ENCODE measurements around the gene GRAMD1B.

GRCh38 chr11:123640677-123641494 is 210.8 kb downstream of the GRAMD1B start:
- TF ChIP-seq CTCF (IDR thresholded peaks at IDR 0.05; ENCODE audit: borderline replicate concordance, extremely low read depth, low read length, poor library complexity, severe bottlenecking) = peak; percentile 79
- no peak for TF ChIP-seq EZH2 (IDR thresholded peaks at IDR 0.05; ENCODE audit: borderline replicate concordance, low read depth, low read length, severe bottlenecking)
